Measurements from ENCODE around the gene SMIM24.

The SMIM24 gene

GRCh38 chr19:3519126-3519525 lies 38.8 kb upstream of the SMIM24 start:
- Histone ChIP-seq H3K4me1 (ENCODE audit: control insufficient read depth, low read length) (peaks cover 28% of the 10 kb centered on the region), H3K9me3 (ENCODE audit: control insufficient read depth, insufficient read depth, low read length) (no peaks in the 10 kb centered on the region), H3K9me2 (replicated peaks; ENCODE audit: control insufficient read depth, low read length) (no peaks in the 10 kb centered on the region), H3K36me3 (ENCODE audit: control insufficient read depth, low read length) (peaks cover 24% of the 10 kb centered on the region; the same call in 1 of the 2 replicates), H3K79me2 (ENCODE audit: control insufficient read depth, low read length) (peaks cover 73% of the 10 kb centered on the region), H3K27ac (ENCODE audit: low read depth, low read length) (no peak overlapping the region), H3K4me3 (ENCODE audit: low read length) (no peak overlapping the region), H4K20me1 (ENCODE audit: control insufficient read depth, insufficient read depth, low read depth, low read length) (peaks cover 16% of the 10 kb centered on the region), H3K27me3 (ENCODE audit: control insufficient read depth, low read length) (no peaks in the 10 kb centered on the region), H3F3A (ENCODE audit: control insufficient read depth, insufficient read depth) (peaks cover 10% of the 10 kb centered on the region), H3K4me2 (ENCODE audit: low read length) (no peak overlapping the region)
- TF ChIP-seq CTCF (IDR thresholded peaks at IDR 0.05; ENCODE audit: low read depth, low read length, poor library complexity, severe bottlenecking) = no peak
- no peak for TF ChIP-seq EZH2phosphoT487 (IDR thresholded peaks at IDR 0.05; ENCODE audit: borderline replicate concordance, low read length)

- H3K27ac ChIP-seq (ENCODE audit: low read depth, low read length) = no peak overlapping the region
- H3K79me2 ChIP-seq (ENCODE audit: control insufficient read depth, low read length) = peaks cover 78% of the 10 kb centered on the region
- no peaks in the 10 kb centered on the region for H3K9me2 ChIP-seq (replicated peaks; ENCODE audit: control insufficient read depth, low read length)
- peaks cover 21% of the 10 kb centered on the region; the same call in 1 of the 2 replicates for H3K36me3 ChIP-seq (ENCODE audit: control insufficient read depth, low read length)
- no peak overlapping the region for H3K4me2 ChIP-seq (ENCODE audit: low read length)
- H3K4me1 ChIP-seq (ENCODE audit: control insufficient read depth, low read length) = peaks cover 28% of the 10 kb centered on the region
- peaks cover 16% of the 10 kb centered on the region for H4K20me1 ChIP-seq (ENCODE audit: control insufficient read depth, insufficient read depth, low read depth, low read length)
- peaks cover 10% of the 10 kb centered on the region for H3F3A ChIP-seq (ENCODE audit: control insufficient read depth, insufficient read depth)
- H3K27me3 ChIP-seq (ENCODE audit: control insufficient read depth, low read length) = no peaks in the 10 kb centered on the region
- no peak for TF ChIP-seq EZH2phosphoT487 (IDR thresholded peaks at IDR 0.05; ENCODE audit: borderline replicate concordance, low read length)
- no peak for TF ChIP-seq CTCF (IDR thresholded peaks at IDR 0.05; ENCODE audit: low read depth, low read length, poor library complexity, severe bottlenecking)
- H3K4me3 ChIP-seq (ENCODE audit: low read length) = no peak overlapping the region
- H3K9me3 ChIP-seq (ENCODE audit: control insufficient read depth, insufficient read depth, low read length) = no peaks in the 10 kb centered on the region
These were observed 38.3 kb upstream of the SMIM24 start for GRCh38 chr19:3518659-3519058.

- Histone ChIP-seq H3K27ac (ENCODE audit: low read depth, low read length) (no peak overlapping the region), H3K9me3 (ENCODE audit: control insufficient read depth, insufficient read depth, low read length) (no peaks in the 10 kb centered on the region), H3F3A (ENCODE audit: control insufficient read depth, insufficient read depth) (peaks cover 10% of the 10 kb centered on the region), H3K4me2 (ENCODE audit: low read length) (no peak overlapping the region), H3K36me3 (ENCODE audit: control insufficient read depth, low read length) (peaks cover 19% of the 10 kb centered on the region; the same call in 1 of the 2 replicates), H3K9me2 (replicated peaks; ENCODE audit: control insufficient read depth, low read length) (no peaks in the 10 kb centered on the region), H4K20me1 (ENCODE audit: control insufficient read depth, insufficient read depth, low read depth, low read length) (peaks cover 18% of the 10 kb centered on the region), H3K27me3 (ENCODE audit: control insufficient read depth, low read length) (no peaks in the 10 kb centered on the region), H3K4me1 (ENCODE audit: control insufficient read depth, low read length) (peaks cover 28% of the 10 kb centered on the region), H3K4me3 (ENCODE audit: low read length) (no peak overlapping the region), H3K79me2 (ENCODE audit: control insufficient read depth, low read length) (peaks cover 82% of the 10 kb centered on the region)
- no peak for TF ChIP-seq CTCF (IDR thresholded peaks at IDR 0.05; ENCODE audit: low read depth, low read length, poor library complexity, severe bottlenecking)
- TF ChIP-seq EZH2phosphoT487 (IDR thresholded peaks at IDR 0.05; ENCODE audit: borderline replicate concordance, low read length) = no peak
These were observed 37.9 kb upstream of the SMIM24 start for GRCh38 chr19:3518255-3518654.

All from DOHH2 (cell line).